IgD-negative memory B cell (primary cell): ENCODE measurements around the gene KIAA0513. TPM values are rescaled to one million over a fixed set of nuclear protein-coding genes. Genes with fewer than 3 reads are reported as not detected.
"Not testable (repeated sequence)": the region's sequence is repeated elsewhere in the genome, so short reads cannot be mapped to it uniquely, and the experiment has no call there.

Experiments
- H3K27ac Mint-ChIP-seq, 3 donors: one replicate each; pipeline ENCODE4 v1.8.0; 2020 to 2022; ENCODE audit warnings: mild to moderate bottlenecking in 3 of 3, mixed read lengths in 3 of 3, moderate library complexity in 1 of 3
- H3K27me3 Mint-ChIP-seq: one replicate; pipeline ENCODE4 v1.8.0; 2021; ENCODE audit warnings: mixed read lengths
- H3K36me3 Mint-ChIP-seq: one replicate; pipeline ENCODE4 v1.8.0; 2020; ENCODE audit warnings: mild to moderate bottlenecking, mixed read lengths
- H3K4me1 Mint-ChIP-seq, 3 donors: one replicate each; pipeline ENCODE4 v1.8.0; 2020 to 2022; ENCODE audit warnings: mixed read lengths in 3 of 3, mild to moderate bottlenecking in 1 of 3
- H3K4me3 Mint-ChIP-seq, 4 donors: one replicate each; pipeline ENCODE4 v1.8.0; 2020 to 2022; ENCODE audit warnings: mild to moderate bottlenecking in 4 of 4, mixed read lengths in 4 of 4, moderate library complexity in 3 of 4
- H3K9me3 Mint-ChIP-seq, 3 donors: one replicate each; pipeline ENCODE4 v1.8.0; 2020 to 2021; ENCODE audit warnings: mixed read lengths in 3 of 3, mild to moderate bottlenecking in 1 of 3
- polyA plus RNA-seq: library from polyadenylated mRNA; unstranded; fragments of 300-500 nt; fragmentation: Illumina TruSeq; gene quantifications from one replicate; pipeline ENCODE4 v1.2.3, GENCODE V29; 2021

The KIAA0513 gene
- polyA plus RNA-seq, 1 donor from 2014 or later, result 1.1 TPM

GRCh38 chr16:85123441-85123840 lies 95.8 kb downstream of the KIAA0513 start:
- not testable (repeated sequence) for H3K4me3 Mint-ChIP-seq, H3K4me1 Mint-ChIP-seq, H3K36me3 Mint-ChIP-seq, H3K27me3 Mint-ChIP-seq, H3K27ac Mint-ChIP-seq, H3K9me3 Mint-ChIP-seq

DNA sequence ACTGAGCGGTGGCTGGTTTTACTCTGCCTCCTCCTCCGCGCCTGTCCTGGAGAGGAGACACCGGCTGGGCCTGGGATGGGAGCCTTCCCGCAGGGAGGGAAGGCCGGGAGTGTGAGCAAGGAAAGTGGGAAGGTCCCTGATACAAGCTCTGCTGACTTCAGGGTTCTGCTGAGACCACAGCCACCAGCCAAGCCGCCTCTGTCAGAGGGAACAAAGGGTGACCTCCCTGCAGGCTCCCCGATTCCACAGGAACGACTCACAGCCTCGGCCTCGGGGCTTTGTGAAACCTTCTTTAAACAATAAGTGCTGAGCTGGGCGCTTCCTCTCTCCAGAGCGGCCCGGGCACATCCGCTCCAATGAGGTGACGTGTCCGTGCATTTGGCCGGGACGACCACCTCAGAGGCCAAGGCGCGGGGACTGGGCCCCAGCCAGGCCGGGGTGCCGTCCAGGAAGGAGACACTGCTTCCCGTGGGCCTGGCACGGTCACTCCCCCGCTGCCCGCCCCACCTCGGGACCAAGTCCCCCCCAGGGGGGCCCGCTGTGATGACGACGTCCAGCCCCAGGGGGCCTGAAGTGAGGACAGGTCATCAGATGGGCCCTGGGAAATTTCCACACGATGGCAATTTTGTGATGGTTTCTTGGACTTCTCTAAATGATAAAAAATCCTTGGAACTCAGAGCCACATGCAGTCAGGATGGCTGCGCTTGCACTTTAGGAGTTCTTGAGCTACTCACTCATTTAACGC lies 96.5 kb downstream of the KIAA0513 start:
- Mint-ChIP-seq H3K36me3 (no peaks in the 10 kb centered on the region), H3K4me3 (no peak overlapping the region), H3K9me3 (peaks cover 0 to 2% (median 0%) of the 10 kb centered on the region in 3 donors), H3K4me1 (peaks cover 0 to 1% (median 0%) of the 10 kb centered on the region in 3 donors), H3K27me3 (no peaks in the 10 kb centered on the region), H3K27ac (no peak overlapping the region)

DNA sequence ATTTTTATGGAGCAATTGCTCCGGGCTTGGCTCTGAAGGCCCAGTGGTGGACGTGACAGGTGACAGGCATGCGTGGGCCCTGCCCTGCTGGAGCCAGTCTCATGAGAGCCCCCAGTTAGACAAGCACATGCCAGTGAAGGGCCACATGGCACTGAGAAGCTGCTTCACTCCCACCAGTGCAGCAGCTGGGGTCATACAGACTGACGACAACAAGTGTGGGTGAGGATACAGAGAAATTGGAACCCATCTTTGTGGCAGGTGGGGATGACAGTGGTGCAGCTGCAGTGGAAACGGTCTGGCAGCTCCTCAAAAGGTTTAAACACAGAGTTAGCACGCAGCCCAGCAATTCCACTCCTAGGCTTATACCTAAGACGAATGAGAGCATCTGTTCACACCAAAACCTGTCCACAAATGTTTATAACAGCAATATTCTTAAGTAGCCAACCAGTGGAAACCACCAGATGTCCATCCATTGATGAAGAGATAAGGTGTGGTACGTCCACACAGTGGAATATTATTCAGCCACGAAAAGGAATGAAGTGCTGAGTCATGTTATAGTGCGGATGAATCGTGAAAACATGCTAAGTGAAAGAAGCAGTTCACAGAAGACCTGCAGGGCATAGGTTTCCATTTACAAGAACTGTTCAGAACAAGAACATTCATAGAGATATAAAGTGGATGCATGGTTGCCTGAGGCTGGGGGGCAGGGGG lies 97.2 kb downstream of the KIAA0513 start:
- H3K4me1 Mint-ChIP-seq, result peaks cover 0 to 1% (median 0%) of the 10 kb centered on the region in 3 donors
- peaks cover 0 to 2% (median 0%) of the 10 kb centered on the region in 3 donors for H3K9me3 Mint-ChIP-seq
- no peak overlapping the region for H3K4me3 Mint-ChIP-seq
- no peaks in the 10 kb centered on the region for H3K36me3 Mint-ChIP-seq
- H3K27me3 Mint-ChIP-seq, result no peaks in the 10 kb centered on the region
- no peak overlapping the region for H3K27ac Mint-ChIP-seq

DNA sequence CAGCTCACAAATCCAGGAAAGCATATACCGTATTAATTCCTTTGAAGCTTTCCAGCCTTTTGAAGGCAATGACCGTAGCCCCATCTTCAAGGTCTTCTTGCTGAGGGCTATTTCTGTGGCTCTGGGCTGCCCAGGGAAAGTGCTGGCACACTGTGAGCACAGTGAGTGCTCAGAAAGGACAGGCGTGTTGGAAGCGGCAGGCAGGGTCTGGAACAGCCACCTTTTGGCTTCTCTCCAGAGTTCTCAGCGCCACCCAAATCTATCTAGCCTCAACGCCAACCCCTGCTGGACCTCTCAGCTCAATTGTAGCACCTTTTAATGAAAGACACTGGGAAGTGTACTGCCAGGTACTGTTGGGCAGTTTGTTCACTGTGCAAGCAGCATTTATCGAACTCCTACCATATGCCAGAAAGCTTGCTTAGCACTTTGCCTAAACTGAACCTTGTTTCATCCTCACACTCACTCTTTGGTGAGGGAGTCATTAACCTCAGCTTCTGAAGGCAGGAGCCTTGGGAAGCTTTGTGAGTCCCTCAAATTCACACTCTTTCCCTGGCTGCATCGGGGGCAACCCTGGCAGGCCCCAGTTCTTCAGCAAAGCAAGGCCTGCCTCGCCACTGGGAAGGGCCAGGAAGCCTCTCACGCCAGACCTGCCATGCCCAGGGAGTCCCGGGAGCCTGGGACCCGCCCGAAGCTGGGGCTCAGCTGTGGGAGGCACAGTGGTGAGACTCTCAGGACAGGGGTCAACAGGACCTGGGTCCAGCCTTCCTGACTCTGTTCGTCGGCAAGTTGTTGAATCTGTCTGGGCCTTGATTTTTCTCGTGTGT lies 98.2 kb downstream of the KIAA0513 start:
- peaks cover 0 to 2% (median 0%) of the 10 kb centered on the region in 3 donors for H3K9me3 Mint-ChIP-seq
- H3K36me3 Mint-ChIP-seq, result no peaks in the 10 kb centered on the region
- no peak overlapping the region for H3K4me3 Mint-ChIP-seq
- no peaks in the 10 kb centered on the region for H3K27me3 Mint-ChIP-seq
- H3K27ac Mint-ChIP-seq, result no peak overlapping the region
- peaks cover 0 to 1% (median 0%) of the 10 kb centered on the region in 3 donors for H3K4me1 Mint-ChIP-seq

DNA sequence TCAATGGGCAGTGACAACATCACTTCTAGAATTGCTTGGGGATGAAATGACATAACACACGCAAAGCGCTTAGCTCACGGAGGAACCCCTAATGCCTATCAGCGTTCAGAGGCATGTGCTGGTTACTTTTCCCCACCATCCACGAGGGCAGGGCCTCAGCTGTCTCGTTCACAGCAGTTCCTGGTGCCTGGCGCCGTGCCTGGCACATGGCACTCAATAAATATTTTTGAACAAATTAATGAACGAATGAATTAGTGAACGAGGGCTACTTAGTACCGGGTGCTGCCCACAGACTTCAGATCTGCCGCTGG lies 98.8 kb downstream of the KIAA0513 start:
- peaks cover 0 to 2% (median 0%) of the 10 kb centered on the region in 3 donors for H3K9me3 Mint-ChIP-seq
- no peak overlapping the region for H3K4me3 Mint-ChIP-seq
- no peak overlapping the region for H3K27ac Mint-ChIP-seq

GRCh38 chr16:85126705-85127378 lies 99.2 kb downstream of the KIAA0513 start:
- Mint-ChIP-seq H3K4me3 (no peak overlapping the region), H3K27ac (no peak overlapping the region), H3K4me1 (peaks cover 0 to 1% (median 0%) of the 10 kb centered on the region in 3 donors), H3K9me3 (peaks cover 0 to 2% (median 0%) of the 10 kb centered on the region in 3 donors), H3K27me3 (no peaks in the 10 kb centered on the region), H3K36me3 (no peaks in the 10 kb centered on the region)

More for the DNA sequence above, 98.8 kb downstream of the KIAA0513 start:
- Mint-ChIP-seq H3K4me1 (peaks cover 0 to 1% (median 0%) of the 10 kb centered on the region in 3 donors), H3K27me3 (no peaks in the 10 kb centered on the region), H3K36me3 (no peaks in the 10 kb centered on the region)

DNA sequence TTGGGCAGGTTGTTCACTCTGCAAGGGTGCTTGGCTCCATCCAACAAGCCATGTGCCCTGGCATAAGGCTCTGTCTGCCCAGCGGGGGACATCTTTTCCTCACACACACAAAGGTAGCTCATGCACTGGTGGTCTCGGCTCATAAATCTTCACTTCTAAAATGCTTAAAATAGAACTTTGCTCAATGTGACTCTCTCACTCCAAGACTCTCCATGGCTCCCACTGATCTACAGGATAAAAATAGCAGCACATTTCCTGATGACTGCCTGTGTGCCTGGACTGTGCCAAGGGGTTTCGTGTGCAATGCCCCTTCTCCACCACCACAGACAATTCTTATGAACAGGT lies 99.8 kb downstream of the KIAA0513 start:
- Mint-ChIP-seq H3K27me3 (no peaks in the 10 kb centered on the region), H3K4me1 (peaks cover 0 to 1% (median 0%) of the 10 kb centered on the region in 3 donors), H3K9me3 (peaks cover 0 to 2% (median 0%) of the 10 kb centered on the region in 3 donors), H3K4me3 (no peak overlapping the region), H3K36me3 (no peaks in the 10 kb centered on the region), H3K27ac (no peak overlapping the region)

DNA sequence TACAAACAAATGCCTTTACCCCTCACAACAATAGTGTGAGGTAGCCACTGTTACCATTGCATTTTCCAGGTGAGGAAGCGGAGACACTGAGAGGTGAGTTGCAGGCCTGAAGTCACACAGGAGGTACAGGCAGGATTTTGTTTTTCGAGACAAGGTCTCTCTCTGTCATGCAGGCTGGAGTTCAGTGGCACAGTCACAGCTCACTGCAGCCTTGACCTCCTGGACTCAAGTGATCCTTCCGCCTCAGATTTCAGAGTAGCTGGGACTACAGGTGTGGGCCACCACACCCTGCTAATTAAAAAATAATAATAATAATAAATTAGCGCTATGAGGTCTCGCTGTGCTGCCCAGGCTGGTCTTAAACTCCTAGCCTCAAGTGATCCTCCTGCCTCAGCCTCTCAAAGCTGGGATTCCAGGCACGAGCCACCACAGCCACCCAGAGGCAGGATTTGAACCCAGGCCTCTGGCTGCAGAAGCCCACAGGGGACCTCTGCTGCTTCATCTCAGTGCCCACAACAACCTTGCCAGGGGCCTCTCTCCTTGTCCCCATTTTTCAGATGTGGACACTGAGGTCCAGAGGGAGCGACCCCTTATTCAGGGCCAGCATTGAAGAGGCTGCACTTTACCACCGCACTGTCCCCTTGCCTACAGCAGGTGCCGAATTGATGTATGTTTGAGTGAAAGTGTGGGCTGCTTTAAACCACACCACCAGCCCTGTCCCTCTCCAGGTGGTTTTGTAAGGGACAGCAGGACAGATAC lies 100.7 kb downstream of the KIAA0513 start:
- Mint-ChIP-seq H3K4me1 (peaks cover 0 to 1% (median 0%) of the 10 kb centered on the region in 3 donors), H3K27ac (no peak overlapping the region), H3K9me3 (peaks cover 0 to 2% (median 0%) of the 10 kb centered on the region in 3 donors), H3K27me3 (no peaks in the 10 kb centered on the region), H3K36me3 (no peaks in the 10 kb centered on the region), H3K4me3 (no peak overlapping the region)

DNA sequence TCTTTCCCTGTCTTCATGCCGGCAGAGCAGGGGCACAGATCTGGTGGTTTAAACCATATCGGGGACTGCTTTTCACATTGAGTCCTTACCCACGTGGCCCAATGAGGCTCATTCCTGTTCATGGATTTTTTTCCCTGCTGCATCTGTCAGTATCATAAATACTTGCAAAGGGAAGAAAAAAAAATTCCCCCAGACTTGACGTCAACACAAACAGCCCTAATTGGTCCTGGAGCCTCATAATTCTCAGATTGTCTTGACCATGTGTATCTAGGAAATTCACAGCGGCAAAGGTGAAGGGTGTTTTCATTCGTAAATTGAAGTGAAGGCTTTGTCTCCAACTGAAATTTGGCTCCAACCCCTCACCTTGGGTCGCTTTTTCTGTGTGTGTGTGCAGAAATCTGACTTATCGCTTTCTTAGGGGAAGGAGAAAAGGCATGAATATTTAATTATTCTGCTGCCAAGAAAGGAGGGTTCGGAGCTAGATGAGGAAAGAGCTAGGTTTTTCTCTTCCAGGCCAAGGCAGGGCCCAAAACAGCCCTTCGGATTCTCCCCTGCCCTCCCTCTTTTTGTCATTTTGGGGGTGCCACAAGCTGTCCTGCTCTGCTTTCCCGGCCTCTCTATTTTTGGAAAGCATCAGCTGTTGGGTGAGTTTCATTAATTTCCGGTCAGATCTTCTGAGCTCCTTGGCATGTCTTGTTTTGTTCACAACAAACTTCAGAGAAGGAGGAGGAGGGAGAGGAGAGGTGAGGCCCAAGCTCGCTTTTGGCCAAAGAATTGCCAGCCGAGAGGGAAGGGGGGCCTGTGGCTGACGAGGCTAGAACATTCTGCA lies 102.5 kb downstream of the KIAA0513 start:
- Mint-ChIP-seq H3K4me1 (peaks cover 0 to 1% (median 0%) of the 10 kb centered on the region in 3 donors), H3K4me3 (no peak overlapping the region), H3K9me3 (no peaks in the 10 kb centered on the region), H3K27ac (no peak overlapping the region), H3K27me3 (no peaks in the 10 kb centered on the region), H3K36me3 (no peaks in the 10 kb centered on the region)

DNA sequence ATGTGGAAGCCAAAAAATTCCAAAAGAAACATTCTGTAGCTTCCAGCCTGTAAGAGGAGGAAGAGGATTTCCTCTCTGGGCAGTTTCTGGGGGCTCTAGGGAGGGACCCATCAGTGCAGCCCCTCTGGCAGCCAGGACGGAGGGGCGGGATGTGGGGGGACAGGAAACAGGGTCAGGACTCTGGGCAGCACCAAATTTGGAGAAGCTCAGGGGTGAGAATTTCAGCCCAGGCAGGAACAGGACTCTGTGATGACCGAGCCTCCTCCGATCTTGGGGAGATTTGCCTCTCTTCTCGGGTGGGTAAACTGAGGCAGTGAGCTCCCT lies 103.1 kb downstream of the KIAA0513 start:
- peaks cover 3% of the 10 kb centered on the region for H3K27me3 Mint-ChIP-seq
- no peaks in the 10 kb centered on the region for H3K9me3 Mint-ChIP-seq
- no peaks in the 10 kb centered on the region for H3K36me3 Mint-ChIP-seq
- H3K4me3 Mint-ChIP-seq, result no peak overlapping the region
- no peak overlapping the region for H3K27ac Mint-ChIP-seq
- peaks cover 0 to 1% (median 0%) of the 10 kb centered on the region in 3 donors for H3K4me1 Mint-ChIP-seq

DNA sequence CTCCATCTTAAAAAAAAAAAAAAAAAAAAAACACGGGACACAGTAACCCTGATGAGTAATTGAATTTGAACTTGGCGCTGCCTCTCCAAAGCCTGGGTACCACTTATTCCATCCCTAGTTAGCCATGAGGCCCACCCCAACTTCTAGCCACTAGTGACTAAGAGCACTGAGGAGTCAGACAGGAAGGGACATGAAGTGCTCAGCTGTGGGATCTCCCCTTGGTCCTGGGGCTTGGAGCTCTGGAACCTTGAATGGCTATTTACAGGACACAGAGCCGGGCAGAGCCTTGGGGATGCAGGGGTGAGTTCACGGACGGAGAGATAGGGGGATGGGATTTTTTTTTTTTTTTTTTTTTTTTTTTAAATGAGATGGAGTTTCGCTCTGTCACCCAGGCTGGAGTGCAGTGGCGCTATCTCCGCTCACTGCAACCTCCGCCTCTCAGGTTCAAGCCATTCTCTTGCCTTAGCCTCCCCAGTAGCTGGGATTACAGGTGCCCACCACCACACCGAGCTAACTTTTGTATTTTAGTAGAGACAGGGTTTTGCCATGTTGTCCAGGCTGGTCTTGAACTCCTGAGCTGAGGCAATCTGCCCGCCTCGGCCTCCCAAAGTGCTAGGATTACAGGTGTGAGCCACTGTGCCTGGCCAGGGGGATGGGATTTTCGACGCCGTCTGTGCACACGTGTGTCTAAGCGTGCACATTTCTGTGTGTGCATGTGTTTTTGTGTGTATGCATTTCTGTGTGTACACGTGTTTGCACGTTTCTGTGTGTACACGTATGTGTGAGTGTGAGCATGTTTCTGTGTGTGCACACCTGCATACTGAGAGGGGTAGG lies 105.1 kb downstream of the KIAA0513 start:
- H3K4me1 Mint-ChIP-seq, result peaks cover 4 to 8% (median 4%) of the 10 kb centered on the region in 3 donors
- H3K4me3 Mint-ChIP-seq, result no peak overlapping the region
- H3K36me3 Mint-ChIP-seq, result no peaks in the 10 kb centered on the region
- no peaks in the 10 kb centered on the region for H3K9me3 Mint-ChIP-seq
- peaks cover 14% of the 10 kb centered on the region for H3K27me3 Mint-ChIP-seq
- H3K27ac Mint-ChIP-seq, result no peak overlapping the region

- Mint-ChIP-seq H3K36me3 (no peaks in the 10 kb centered on the region), H3K27ac (no peak overlapping the region), H3K4me1 (peaks cover 4 to 8% (median 8%) of the 10 kb centered on the region in 3 donors), H3K4me3 (no peak overlapping the region), H3K27me3 (peaks cover 19% of the 10 kb centered on the region), H3K9me3 (no peaks in the 10 kb centered on the region)
Observed at GRCh38 chr16:85133290-85133599, 105.7 kb downstream of the KIAA0513 start.
